Measurements from ENCODE around the gene NAB1.

GRCh38 chr2:190635781-190636180, 13.1 kb upstream of the NAB1 start:
- TF ChIP-seq CTCF (IDR thresholded peaks at IDR 0.05; ENCODE audit: poor library complexity, severe bottlenecking) (no peak), EZH2 (IDR thresholded peaks at IDR 0.05; ENCODE audit: borderline replicate concordance, insufficient read depth, low read length, poor library complexity, severe bottlenecking) (no peak), REST (IDR thresholded peaks at IDR 0.05; ENCODE audit: borderline replicate concordance) (no peak)
